Suprapubic skin (tissue), 4 donors: ENCODE results near the gene C1S.

Experiments used
- EP300 ChIP-seq: sonication (generic); formaldehyde crosslinking; IDR thresholded peaks from one replicate; pipeline ENCODE4 v1.6.1; 2017; ENCODE audit warnings: antibody characterized with exemption
- POLR2A ChIP-seq, 2 donors: fragments of 450-650 bp; IDR thresholded peaks; one replicate each; pipeline ENCODE4 v1.6.1; 2017; ENCODE audit warnings: antibody characterized with exemption in 2 of 2, mild to moderate bottlenecking in 2 of 2, moderate library complexity in 2 of 2
- POLR2AphosphoS5 ChIP-seq, 3 donors: sonication (generic); formaldehyde crosslinking; IDR thresholded peaks; one replicate each; pipeline ENCODE4 v1.6.1; 2017; ENCODE audit warnings: antibody characterized with exemption in 3 of 3
- TF ChIP-seq, protein P1 (sequence below), 2 donors: fragments of 200-600 bp in 1 of 2; fragments of 450-650 bp in 1 of 2; sonication (generic) in 1 of 2; IDR thresholded peaks; one replicate each; pipeline ENCODE4 v1.5.1; 2016 to 2019; ENCODE audit warnings: antibody characterized with exemption in 2 of 2, mild to moderate bottlenecking in 1 of 2, moderate library complexity in 1 of 2

GRCh38 chr12:7110661-7111060 lies 50.1 kb downstream of the C1S start:
- TF ChIP-seq, protein P1, sequence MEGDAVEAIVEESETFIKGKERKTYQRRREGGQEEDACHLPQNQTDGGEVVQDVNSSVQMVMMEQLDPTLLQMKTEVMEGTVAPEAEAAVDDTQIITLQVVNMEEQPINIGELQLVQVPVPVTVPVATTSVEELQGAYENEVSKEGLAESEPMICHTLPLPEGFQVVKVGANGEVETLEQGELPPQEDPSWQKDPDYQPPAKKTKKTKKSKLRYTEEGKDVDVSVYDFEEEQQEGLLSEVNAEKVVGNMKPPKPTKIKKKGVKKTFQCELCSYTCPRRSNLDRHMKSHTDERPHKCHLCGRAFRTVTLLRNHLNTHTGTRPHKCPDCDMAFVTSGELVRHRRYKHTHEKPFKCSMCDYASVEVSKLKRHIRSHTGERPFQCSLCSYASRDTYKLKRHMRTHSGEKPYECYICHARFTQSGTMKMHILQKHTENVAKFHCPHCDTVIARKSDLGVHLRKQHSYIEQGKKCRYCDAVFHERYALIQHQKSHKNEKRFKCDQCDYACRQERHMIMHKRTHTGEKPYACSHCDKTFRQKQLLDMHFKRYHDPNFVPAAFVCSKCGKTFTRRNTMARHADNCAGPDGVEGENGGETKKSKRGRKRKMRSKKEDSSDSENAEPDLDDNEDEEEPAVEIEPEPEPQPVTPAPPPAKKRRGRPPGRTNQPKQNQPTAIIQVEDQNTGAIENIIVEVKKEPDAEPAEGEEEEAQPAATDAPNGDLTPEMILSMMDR (IDR thresholded peaks at IDR 0.05): no peak
- no peak for TF ChIP-seq EP300
- TF ChIP-seq POLR2A (IDR thresholded peaks at IDR 0.05): no peak
- no peak for TF ChIP-seq POLR2AphosphoS5 (IDR thresholded peaks at IDR 0.05)
